ENCODE data around the gene COG4.

The COG4 gene

GRCh38 chr16:70430667-70431536 lies 92.5 kb downstream of the COG4 start:
- DNase-seq, result peak; percentile 52 to 71 (median 64)
